ENCODE data around the gene NSD2. TPM values are rescaled to one million over a fixed set of nuclear protein-coding genes. Genes with fewer than 3 reads are reported as not detected.
A peak's percentile ranks its signal among the peaks of the same experiment; 100 is the strongest.
"Not testable (repeated sequence)": the region's sequence is repeated elsewhere in the genome, so short reads cannot be mapped to it uniquely, and the experiment has no call there.

NSD2 gene
- total RNA-seq, 1 donor = 84.7 TPM

- no peak for DNase-seq (ENCODE audit: low read depth)
- H3K4me3 ChIP-seq (ENCODE audit: low read depth, low read length) = no peak overlapping the region
- no peak for TF ChIP-seq CTCF (IDR thresholded peaks at IDR 0.05; ENCODE audit: insufficient read depth, low read length)
Measured at GRCh38 chr4:1902243-1902642, 31.1 kb downstream of the NSD2 start.

- no peak for TF ChIP-seq CTCF (IDR thresholded peaks at IDR 0.05; ENCODE audit: insufficient read depth, low read length)
- DNase-seq (ENCODE audit: low read depth) = no peak
Measured at GRCh38 chr4:1903035-1903434, 31.8 kb downstream of the NSD2 start.

GRCh38 chr4:1904042-1904441, 32.8 kb downstream of the NSD2 start:
- TF ChIP-seq CTCF (IDR thresholded peaks at IDR 0.05; ENCODE audit: insufficient read depth, low read length) = no peak
- H3K4me3 ChIP-seq (ENCODE audit: low read depth, low read length) = no peak overlapping the region
- no peak for DNase-seq (ENCODE audit: low read depth)

More at GRCh38 chr4:1903035-1903434, 31.8 kb downstream of the NSD2 start:
- H3K4me3 ChIP-seq (ENCODE audit: low read depth, low read length) = no peak overlapping the region

- DNase-seq (ENCODE audit: low read depth) = no peak
- no peak for TF ChIP-seq CTCF (IDR thresholded peaks at IDR 0.05; ENCODE audit: insufficient read depth, low read length)
- H3K4me3 ChIP-seq (ENCODE audit: low read depth, low read length) = no peak overlapping the region
Measured at GRCh38 chr4:1907848-1908525, 36.8 kb downstream of the NSD2 start.

- not testable (repeated sequence) for DNase-seq (ENCODE audit: low read depth); H3K4me3 ChIP-seq (ENCODE audit: low read depth, low read length)
Measured at GRCh38 chr4:1909696-1910095, 38.5 kb downstream of the NSD2 start.

GRCh38 chr4:1910643-1911042, 39.5 kb downstream of the NSD2 start:
- H3K4me3 ChIP-seq (ENCODE audit: low read depth, low read length) = no peak overlapping the region
- peak; percentile 81 for TF ChIP-seq CTCF (IDR thresholded peaks at IDR 0.05; ENCODE audit: insufficient read depth, low read length)
- DNase-seq (ENCODE audit: low read depth) = peak; percentile 79

- not testable (repeated sequence) for DNase-seq (ENCODE audit: low read depth)
Measured at GRCh38 chr4:1911316-1911715, 40.1 kb downstream of the NSD2 start.

GRCh38 chr4:1922821-1923220, 51.6 kb downstream of the NSD2 start:
- no peak for TF ChIP-seq CTCF (IDR thresholded peaks at IDR 0.05; ENCODE audit: insufficient read depth, low read length)
- no peak overlapping the region for H3K4me3 ChIP-seq (ENCODE audit: low read depth, low read length)
- no peak for DNase-seq (ENCODE audit: low read depth)

More at GRCh38 chr4:1911316-1911715, 40.1 kb downstream of the NSD2 start:
- H3K4me3 ChIP-seq (ENCODE audit: low read depth, low read length) = not testable (repeated sequence)

Measured in fibroblast of the aortic adventitia (primary cell).